Activated T-helper 1 cell treated with anti-CD3 and anti-CD28 coated beads, Interleukin-2, amount 50 U/mL, for 16 hours (primary cell): Measurements from ENCODE around the gene MAP3K6.
"Not testable (repeated sequence)": the region's sequence is repeated elsewhere in the genome, so short reads cannot be mapped to it uniquely, and the experiment has no call there.

Source experiments
- DNase-seq, 2 donors: peaks; one replicate each; pipeline ENCODE4 v3.0.0-alpha.2; 2020; ENCODE audit warnings: low read depth in 1 of 2, low spot score in 1 of 2

The MAP3K6 gene, protein sequence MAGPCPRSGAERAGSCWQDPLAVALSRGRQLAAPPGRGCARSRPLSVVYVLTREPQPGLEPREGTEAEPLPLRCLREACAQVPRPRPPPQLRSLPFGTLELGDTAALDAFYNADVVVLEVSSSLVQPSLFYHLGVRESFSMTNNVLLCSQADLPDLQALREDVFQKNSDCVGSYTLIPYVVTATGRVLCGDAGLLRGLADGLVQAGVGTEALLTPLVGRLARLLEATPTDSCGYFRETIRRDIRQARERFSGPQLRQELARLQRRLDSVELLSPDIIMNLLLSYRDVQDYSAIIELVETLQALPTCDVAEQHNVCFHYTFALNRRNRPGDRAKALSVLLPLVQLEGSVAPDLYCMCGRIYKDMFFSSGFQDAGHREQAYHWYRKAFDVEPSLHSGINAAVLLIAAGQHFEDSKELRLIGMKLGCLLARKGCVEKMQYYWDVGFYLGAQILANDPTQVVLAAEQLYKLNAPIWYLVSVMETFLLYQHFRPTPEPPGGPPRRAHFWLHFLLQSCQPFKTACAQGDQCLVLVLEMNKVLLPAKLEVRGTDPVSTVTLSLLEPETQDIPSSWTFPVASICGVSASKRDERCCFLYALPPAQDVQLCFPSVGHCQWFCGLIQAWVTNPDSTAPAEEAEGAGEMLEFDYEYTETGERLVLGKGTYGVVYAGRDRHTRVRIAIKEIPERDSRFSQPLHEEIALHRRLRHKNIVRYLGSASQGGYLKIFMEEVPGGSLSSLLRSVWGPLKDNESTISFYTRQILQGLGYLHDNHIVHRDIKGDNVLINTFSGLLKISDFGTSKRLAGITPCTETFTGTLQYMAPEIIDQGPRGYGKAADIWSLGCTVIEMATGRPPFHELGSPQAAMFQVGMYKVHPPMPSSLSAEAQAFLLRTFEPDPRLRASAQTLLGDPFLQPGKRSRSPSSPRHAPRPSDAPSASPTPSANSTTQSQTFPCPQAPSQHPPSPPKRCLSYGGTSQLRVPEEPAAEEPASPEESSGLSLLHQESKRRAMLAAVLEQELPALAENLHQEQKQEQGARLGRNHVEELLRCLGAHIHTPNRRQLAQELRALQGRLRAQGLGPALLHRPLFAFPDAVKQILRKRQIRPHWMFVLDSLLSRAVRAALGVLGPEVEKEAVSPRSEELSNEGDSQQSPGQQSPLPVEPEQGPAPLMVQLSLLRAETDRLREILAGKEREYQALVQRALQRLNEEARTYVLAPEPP (N-terminal part only)

GRCh38 chr1:27366411-27367159, at the start of gene MAP3K6:
TSS of gene MAP3K6 (minus strand) at chr1:27366961. CDS start at chr1:27366597, 364 bp downstream.
- no peak for DNase-seq

DNA sequence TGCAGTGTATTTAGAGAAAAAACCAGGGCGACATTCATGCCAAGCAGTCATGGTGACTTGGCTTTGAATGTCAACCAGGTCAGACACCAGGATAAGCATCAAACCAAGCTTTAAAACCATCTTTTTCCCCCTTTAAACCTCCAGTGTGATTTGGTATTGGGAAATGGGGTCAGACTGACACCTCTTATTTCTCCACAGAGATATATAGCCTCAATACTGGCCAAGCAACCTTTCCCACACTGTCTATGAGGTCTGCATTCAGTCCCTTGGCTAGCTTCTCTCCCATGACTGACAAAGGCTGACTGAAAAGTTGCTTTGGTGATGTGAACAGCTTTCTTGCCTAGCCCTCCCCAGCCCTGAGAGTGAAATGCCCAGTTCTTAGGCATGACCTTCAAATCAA, 47.3 kb upstream of the MAP3K6 start:
- DNase-seq = no peak

DNA sequence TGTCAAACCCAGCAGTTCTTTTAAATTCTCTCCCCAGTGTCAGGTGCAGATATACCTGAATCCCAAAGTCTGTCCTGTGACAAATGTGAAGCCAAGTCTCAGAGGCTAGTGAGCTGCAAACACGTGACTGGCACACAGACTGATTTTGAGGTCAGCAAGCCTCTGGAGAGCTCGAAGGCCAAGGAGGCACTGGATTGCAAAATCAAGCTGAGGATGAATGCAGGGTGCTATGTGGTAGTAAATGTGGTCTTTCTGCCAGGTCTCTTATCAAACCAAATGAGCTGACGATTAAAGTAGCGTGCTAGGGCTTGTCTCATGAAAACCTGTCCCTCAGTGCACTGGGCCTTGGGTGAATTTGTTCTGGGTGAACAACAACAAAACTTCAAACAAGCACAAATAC, 46.2 kb upstream of the MAP3K6 start:
- no peak for DNase-seq

DNA sequence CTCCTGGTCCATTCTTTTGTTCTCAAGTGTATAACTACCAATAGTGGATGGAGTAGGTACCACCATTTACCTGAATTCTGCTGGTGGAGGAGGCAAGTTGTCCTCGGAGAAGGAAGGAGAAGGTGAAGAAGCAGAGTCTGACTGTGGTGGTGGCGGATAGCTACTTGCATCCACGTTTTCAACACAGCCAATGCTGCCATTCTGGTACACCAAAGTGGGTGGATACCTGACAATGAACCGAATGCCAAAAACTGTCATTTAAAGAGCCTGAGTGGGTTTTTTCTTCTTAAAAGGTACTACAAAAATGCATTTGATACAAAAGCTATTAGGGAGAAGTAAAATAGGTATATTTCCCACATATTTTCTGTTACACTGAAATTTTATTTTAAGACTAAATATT, 45.7 kb upstream of the MAP3K6 start:
- DNase-seq = no peak

DNA sequence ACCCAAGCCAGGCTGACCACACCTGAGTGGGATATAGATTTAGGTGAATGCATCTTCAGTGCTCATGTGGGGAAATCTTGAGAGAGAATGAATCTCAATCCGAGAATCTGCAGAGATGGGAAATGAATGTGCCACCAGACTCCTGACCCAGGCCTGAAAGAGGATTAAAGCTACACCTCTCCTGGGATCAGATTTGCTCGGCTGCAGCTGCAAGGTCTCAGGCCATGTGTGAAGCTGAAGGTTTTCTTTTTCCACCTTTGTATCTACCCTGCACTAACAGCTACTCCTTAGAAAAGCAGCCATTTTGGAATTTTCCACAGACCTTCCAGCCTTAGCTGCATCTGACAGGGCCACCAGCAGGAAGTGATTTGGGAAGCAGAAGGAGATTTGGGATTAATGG, 43.9 kb upstream of the MAP3K6 start:
- no peak for DNase-seq

DNA sequence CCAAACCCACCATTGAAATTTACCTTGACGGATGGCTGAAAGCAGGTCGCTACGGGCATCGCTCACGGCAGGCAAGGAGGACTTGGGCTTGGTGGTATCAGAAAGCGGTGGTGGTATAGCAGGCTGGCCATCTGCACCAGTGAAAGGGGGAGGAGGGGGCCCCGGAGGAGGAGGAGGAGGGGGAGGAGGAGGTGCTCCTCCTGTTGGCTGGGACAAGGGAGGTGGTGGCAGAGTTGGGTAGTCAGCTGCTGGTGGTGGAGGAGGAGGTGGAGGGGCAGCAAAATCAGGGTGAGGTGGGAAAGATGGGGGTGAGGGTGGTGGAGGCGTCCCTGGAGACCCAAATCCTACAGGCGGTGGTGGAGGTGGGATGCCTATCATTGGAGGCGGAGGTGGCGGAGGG, 42.9 kb upstream of the MAP3K6 start:
- no peak for DNase-seq

GRCh38 chr1:27408151-27408550, 41.4 kb upstream of the MAP3K6 start:
- no peak for DNase-seq

DNA sequence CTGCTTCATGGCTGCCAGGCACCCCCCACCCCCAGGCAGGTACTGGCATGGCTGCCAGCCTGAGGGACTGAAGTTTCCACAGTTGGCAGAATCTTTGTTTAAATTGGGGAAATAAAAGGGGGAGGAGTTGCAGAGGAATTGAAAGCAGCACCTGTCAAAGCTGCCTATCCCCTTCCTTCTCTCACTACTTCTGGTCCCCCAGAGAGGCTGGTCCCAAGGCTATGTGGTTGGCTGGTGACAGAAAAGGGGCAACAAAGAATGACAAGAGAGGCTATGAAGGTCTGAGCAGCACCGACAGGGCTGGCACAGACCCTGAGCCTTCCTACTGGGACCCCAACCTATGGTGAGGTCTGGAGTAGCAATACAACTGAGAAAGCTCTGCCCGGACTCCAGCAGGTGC, 40.0 kb upstream of the MAP3K6 start:
- not testable (repeated sequence) for DNase-seq

- DNase-seq = no peak
These were observed 39.6 kb upstream of the MAP3K6 start for GRCh38 chr1:27406362-27406680.

- DNase-seq = not testable (repeated sequence)
These were observed 39.0 kb upstream of the MAP3K6 start for GRCh38 chr1:27405598-27406361.

GRCh38 chr1:27405074-27405473, 38.3 kb upstream of the MAP3K6 start:
- DNase-seq = no peak

DNA sequence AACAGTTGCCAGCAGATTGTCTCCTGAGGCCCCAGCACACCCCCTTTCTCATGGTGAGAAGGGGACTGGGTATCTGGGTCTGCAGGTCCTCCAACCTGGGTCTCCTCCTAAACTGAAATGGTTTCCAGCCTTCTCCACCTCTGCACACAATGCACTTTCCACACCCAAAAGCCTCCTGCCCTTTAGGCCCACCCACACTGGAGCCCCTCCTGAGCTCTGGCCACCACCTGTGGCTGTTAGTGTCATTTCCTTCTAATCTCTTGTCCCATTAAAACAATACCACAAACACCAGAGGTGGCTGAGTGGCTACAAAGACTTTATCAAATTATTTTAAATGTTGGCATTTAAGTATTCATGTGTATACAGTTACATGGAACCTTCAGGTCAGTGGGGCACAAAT, 37.2 kb upstream of the MAP3K6 start:
- DNase-seq = no peak

GRCh38 chr1:27403065-27403726, 36.4 kb upstream of the MAP3K6 start:
- no peak for DNase-seq

GRCh38 chr1:27402349-27402754, 35.6 kb upstream of the MAP3K6 start:
- no peak for DNase-seq

DNA sequence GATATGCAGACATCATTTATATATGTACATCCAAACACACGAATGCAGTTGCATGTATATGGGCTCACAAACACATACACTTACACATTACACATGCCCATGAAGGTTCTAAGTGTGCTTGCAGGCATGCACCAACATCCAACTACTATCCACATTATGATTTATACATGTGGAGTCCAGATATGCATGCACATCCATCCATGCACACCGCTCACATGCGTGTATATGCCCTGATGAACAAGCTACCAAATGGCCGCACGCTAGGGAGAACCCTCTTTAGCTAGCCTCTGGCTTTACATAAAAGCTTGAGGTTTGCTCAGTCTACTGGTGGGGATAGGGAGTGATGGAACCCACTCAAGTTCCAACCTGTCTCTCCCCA, 34.2 kb upstream of the MAP3K6 start:
- no peak for DNase-seq

DNA sequence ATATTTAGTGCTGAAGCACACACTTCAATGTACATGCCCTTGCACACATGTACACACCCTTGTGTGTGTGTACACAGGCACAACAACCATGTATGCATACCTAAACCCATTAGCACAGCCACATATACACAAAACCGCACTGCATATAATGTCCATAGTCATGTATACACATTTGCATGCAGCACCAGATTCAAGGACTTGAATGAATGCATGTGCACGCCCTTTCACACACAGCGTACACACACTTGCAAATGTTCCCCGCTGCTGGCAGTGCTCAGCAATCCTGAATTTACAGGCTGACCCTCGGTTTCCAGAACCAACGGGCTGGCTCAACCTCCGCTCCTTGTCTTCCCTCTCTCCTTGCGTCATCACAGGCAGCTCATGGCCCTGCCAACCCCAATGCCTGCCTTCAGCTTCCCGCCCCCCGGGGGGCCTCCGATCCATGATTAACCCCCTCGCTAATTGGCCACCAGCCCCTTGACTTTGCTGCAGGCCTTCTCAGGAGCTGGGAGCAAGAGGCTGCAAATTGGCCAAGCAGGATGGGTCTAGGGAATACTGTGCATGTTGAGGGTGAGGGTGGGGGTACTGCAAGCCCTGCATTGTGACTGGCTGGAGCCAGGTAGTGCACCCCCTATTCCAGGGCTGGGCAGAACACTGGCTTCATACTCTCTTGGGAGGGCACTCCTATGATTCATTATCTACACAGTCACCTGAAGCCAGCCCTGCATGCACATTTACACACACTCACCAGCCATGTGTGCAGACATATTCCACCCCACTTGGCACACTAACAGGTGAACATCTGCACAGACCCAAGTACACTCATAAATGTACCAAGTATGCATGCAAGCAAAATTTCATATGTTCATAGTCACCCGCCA, 33.6 kb upstream of the MAP3K6 start:
- DNase-seq = no peak

DNA sequence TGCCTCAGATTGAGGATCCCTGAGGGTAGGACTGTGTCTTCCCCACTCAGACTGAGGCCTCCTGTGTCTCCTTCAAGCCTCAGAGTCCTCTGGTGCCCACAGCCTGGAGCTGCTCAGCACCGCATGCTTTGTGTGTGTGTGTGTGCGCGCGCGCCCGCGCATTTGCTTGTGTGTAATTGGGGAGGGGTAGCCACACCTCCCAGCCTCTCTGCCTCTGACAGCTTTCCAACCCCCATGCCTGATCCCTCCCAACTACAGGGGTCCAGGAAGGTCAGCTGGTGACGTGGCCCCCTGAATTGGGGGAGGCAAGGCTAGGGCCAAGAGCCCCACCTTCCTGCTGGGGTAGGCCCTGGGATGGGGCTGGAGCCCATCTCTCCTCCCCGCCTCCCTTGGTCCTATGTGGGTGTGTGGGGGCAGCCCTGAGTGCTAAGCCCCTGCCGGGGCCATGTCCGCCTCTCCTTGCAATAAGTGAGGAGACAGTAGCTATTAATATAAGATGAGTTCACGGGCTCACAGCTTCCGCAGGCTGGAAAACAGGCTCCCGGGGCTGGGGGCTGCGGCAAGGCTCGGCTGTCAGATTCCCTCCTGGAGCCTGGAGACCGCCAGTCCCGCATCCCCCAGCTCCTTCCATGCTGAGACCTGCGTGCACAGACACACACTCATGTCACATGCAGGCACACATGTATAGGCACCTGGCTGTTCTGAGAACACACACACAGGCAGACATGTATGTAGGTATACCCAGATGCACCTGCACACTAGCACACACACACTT, 32.7 kb upstream of the MAP3K6 start:
- no peak for DNase-seq
